Measurements from ENCODE around the gene SYNE2.

DNA sequence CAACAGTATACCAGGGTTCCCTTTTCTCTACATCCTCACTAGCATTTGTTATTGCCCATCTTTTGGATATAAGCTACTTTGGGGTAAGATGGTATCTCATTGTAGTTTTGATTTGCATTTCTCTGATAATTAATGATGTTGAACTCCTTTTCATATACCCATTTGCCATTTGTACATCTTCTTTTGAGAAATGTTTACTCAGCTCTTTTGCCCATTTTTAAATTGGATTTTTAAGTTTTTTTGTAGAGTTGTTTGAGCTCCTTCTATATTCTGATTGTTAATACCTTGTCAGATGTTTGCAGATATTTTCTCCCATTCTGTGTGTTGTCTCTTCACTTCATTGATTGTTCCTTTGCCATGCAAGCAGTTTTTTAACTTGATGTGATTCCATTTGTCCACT lies 419.2 kb downstream of the SYNE2 start:
- TF ChIP-seq CTCF (IDR thresholded peaks at IDR 0.05) (no peak), POLR2A (IDR thresholded peaks at IDR 0.05) (no peak)
